SK-N-SH (cell line): ENCODE results near the gene IRF1. TPM values are rescaled to one million over a fixed set of nuclear protein-coding genes. Genes with fewer than 3 reads are reported as not detected.

Experiments
- CHD2 ChIP-seq: fragments of 150-350 bp; IDR thresholded peaks from 2 replicates; pipeline ENCODE4 v1.6.1; 2018; ENCODE audit warnings: low read length; ENCODE audit not compliant: partially characterized antibody
- ELF1 ChIP-seq: IDR thresholded peaks from 2 replicates; pipeline ENCODE4 v1.4.0; 2012
- EP300 ChIP-seq, 2 experiments: IDR thresholded peaks; 2 replicates each; pipeline versions ENCODE4 v1.4.0 to v1.6.1; 2012; ENCODE audit warnings: borderline replicate concordance in 1 of 2, low read depth in 1 of 2, low read length in 1 of 2
- EZH2phosphoT487 ChIP-seq: fragments of 200-600 bp; sonication (generic); IDR thresholded peaks from 2 replicates; pipeline ENCODE4 v1.6.1; 2017; ENCODE audit warnings: low read depth, mixed run types, mild to moderate bottlenecking, antibody characterized with exemption, moderate library complexity, borderline replicate concordance
- FOXM1 ChIP-seq: IDR thresholded peaks from 2 replicates; pipeline ENCODE4 v1.4.0; 2012; ENCODE audit warnings: low read depth, mild to moderate bottlenecking
- GABPA ChIP-seq: IDR thresholded peaks from 2 replicates; pipeline ENCODE4 v1.4.0; 2012; ENCODE audit warnings: low read depth, mild to moderate bottlenecking
- IRF3 ChIP-seq: fragments of 150-350 bp; IDR thresholded peaks from 2 replicates; pipeline ENCODE4 v1.6.1; 2016; ENCODE audit warnings: mild to moderate bottlenecking, low read depth, low read length
- JUND ChIP-seq: IDR thresholded peaks from 2 replicates; pipeline ENCODE4 v1.4.0; 2012
- MAX ChIP-seq: IDR thresholded peaks from 2 replicates; pipeline ENCODE4 v1.4.0; 2012; ENCODE audit warnings: low read depth
- MEF2A ChIP-seq: IDR thresholded peaks from 2 replicates; pipeline ENCODE4 v1.4.0; 2012; ENCODE audit warnings: low read depth, borderline replicate concordance
- NRF1 ChIP-seq: IDR thresholded peaks from 2 replicates; pipeline ENCODE4 v1.6.1; 2012; ENCODE audit warnings: low read depth, mild to moderate bottlenecking, low read length
- RAD21 ChIP-seq: IDR thresholded peaks from 2 replicates; pipeline ENCODE4 v1.6.1; 2012; ENCODE audit warnings: mild to moderate bottlenecking, low read length
- RXRA ChIP-seq: IDR thresholded peaks from 2 replicates; pipeline ENCODE4 v1.4.0; 2012; ENCODE audit warnings: low read depth, mild to moderate bottlenecking, borderline replicate concordance
- SIN3A ChIP-seq: IDR thresholded peaks from 2 replicates; pipeline ENCODE4 v1.6.1; 2012; ENCODE audit warnings: low read depth, mild to moderate bottlenecking, low read length, moderate library complexity, borderline replicate concordance
- TAF1 ChIP-seq: IDR thresholded peaks from 2 replicates; pipeline ENCODE4 v1.6.1; 2012; ENCODE audit warnings: low read depth, mild to moderate bottlenecking, low read length, moderate library complexity, borderline replicate concordance
- TCF12 ChIP-seq: IDR thresholded peaks from 2 replicates; pipeline ENCODE4 v1.4.0; 2012
- USF2 ChIP-seq: fragments of 150-350 bp; IDR thresholded peaks from 2 replicates; pipeline ENCODE4 v1.6.1; 2017; ENCODE audit warnings: antibody characterized with exemption, low read length, low read depth, borderline replicate concordance
- YY1 ChIP-seq: IDR thresholded peaks from 2 replicates; pipeline ENCODE4 v1.4.0; 2012; ENCODE audit warnings: low read depth, mild to moderate bottlenecking
- ZBTB33 ChIP-seq: IDR thresholded peaks from 2 replicates; pipeline ENCODE4 v1.4.0; 2012; ENCODE audit warnings: low read depth, borderline replicate concordance
- polyA plus RNA-seq, 3 experiments: library from polyadenylated mRNA; depleted of rRNA; stranded (reverse); fragments of >200 nt; gene quantifications; 2 replicates each; pipeline ENCODE4 v1.2.3, GENCODE V29; 2012
- TF ChIP-seq, protein P1 (sequence below): IDR thresholded peaks from 2 replicates; pipeline ENCODE4; 2012
- TF ChIP-seq, protein P2 (sequence below): IDR thresholded peaks from 2 replicates; pipeline ENCODE4 v1.4.0; 2012; ENCODE audit warnings: low read depth, borderline replicate concordance

The IRF1 gene
- polyA plus RNA-seq, 1 of the 3 experiments (the other 2 are of a cell fraction), result 15.2 TPM

DNA sequence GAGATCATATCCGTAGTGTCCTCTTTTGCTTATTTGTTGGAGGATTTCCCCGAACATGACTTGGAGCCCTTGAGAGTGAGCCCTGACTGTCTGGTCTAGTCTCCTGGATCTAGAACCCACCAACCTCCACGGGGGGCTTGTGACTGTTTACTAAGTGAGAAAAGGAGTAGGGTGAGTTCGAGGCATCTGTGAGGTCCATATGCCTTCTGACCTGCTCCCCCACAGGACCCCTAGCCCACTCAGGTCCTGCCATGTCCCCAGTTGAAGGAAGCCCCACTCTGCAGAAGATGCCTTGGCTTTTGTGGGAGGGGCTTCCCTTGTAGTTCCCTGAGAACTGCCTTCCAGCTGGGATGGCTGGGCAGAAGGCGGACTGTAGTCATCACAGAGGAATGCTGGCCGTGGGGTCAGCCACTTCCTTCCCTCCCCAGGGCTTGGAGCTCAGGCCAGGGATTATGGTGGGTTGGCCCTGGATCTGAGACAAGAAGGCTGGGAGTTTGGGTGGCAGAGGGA, 7.0 kb upstream of the IRF1 start (continued):
- TF ChIP-seq IRF3 (no peak), TCF12 (peak; percentile 86), EP300 (IDR thresholded peaks at IDR 0.05; ENCODE audit: borderline replicate concordance in 1 of 2, low read depth in 1 of 2, low read length in 1 of 2) (0 out of 4 replicates have a peak, but pooled peaks of 1 of the 2 experiments have one; percentile 64), TAF1 (peak; percentile 9; the same call in 1 of the 2 replicates), MEF2A (no peak), ZBTB33 (no peak), RXRA (peak; percentile 84; the same call in 1 of the 2 replicates), JUND (peak; percentile 84), RAD21 (no peak), MAX (0 out of 2 replicates have a peak, but pooled peaks have one; percentile 29), YY1 (no peak), GABPA (no peak), NRF1 (no peak), ELF1 (no peak), FOXM1 (no peak), USF2 (no peak), SIN3A (no peak), EZH2phosphoT487 (no peak), CHD2 (no peak)
- TF ChIP-seq, protein P1, sequence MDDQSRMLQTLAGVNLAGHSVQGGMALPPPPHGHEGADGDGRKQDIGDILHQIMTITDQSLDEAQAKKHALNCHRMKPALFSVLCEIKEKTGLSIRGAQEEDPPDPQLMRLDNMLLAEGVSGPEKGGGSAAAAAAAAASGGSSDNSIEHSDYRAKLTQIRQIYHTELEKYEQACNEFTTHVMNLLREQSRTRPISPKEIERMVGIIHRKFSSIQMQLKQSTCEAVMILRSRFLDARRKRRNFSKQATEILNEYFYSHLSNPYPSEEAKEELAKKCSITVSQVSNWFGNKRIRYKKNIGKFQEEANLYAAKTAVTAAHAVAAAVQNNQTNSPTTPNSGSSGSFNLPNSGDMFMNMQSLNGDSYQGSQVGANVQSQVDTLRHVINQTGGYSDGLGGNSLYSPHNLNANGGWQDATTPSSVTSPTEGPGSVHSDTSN, result peak; percentile 44; the same call in 1 of the 2 replicates
- TF ChIP-seq, protein P2, sequence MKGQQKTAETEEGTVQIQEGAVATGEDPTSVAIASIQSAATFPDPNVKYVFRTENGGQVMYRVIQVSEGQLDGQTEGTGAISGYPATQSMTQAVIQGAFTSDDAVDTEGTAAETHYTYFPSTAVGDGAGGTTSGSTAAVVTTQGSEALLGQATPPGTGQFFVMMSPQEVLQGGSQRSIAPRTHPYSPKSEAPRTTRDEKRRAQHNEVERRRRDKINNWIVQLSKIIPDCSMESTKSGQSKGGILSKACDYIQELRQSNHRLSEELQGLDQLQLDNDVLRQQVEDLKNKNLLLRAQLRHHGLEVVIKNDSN, result no peak
- TF ChIP-seq, all 33 proteins: peak for 11
